Left kidney (tissue), 2 donors: ENCODE data around the gene CSMD2. TPM values are rescaled to one million over a fixed set of nuclear protein-coding genes. Genes with fewer than 3 reads are reported as not detected.

Experiments
- DNase-seq: peaks from one replicate; pipeline ENCODE4 v3.0.0-alpha.2; 2013
- polyA plus RNA-seq: library from polyadenylated mRNA; unstranded; fragments of 120-200 nt; gene quantifications from one replicate; pipeline ENCODE4 v1.2.1, GENCODE V29; 2013; ENCODE audit not compliant: insufficient read length

CSMD2 gene
- polyA plus RNA-seq, 1 donor = 1.2 TPM

DNA sequence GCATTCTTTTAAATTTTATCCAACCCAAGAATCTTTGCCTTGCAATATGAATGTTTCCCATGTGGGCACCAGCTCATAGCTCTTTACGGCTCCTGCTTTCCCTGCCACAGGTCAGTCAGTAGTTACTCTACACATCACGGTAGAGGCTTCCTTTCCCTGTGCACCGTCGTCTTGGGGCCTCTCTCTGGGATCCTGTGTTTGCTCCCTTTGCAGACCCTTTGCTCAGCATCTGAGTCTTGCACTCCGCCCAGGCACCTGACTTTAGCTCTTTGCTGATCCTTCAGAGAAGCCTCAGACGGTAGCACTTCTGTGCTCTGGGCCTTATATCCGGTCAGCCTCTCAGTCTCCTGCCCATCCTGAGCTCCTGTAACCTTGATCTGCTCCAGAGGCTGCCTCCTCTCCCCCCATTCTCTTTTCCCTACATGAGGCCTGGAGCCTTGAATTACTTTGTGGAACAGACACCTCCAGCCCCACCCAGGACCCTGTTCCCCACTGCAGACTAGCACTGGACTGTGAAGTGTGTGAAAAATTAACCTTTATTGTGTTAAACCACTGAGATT lies 484.7 kb downstream of the CSMD2 start:
- DNase-seq = no peak

DNA sequence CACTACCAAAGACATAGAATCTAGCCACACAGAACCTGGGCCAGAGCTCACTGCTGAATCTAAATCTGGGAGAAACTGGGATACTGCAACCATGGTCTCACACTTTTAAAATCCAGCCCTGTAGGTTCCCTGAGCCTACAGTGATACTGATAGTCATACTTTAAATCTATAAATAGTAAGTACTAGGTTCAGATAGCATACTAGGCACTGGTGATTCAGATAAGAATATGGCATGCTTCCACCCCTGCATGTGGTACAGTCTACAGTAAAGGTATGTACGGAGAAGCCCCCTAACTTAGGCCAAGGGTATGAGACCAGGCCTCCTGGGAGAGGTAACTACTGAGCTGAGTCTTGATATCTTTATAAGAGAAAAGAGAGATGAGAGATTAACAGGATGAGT lies 494.5 kb downstream of the CSMD2 start:
- no peak for DNase-seq

DNA sequence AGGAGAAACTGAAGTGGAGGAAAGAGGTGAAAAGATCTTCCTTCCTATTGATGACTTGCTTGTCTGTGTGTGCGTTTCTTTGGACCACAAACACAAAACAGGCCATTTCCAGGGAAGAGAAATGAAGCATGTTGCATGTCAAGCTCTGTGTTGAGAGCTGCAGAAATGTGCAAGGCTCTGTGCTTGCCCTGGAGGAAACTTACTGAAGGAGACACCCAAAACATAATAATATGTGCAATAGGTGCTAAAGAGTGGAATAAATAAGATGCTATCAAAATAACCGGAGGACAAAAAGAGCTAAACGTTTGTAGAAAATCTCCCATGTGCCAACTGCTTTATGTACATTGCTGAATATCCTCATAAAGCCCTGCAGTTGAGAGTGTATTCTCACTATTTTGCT lies 496.3 kb downstream of the CSMD2 start:
- DNase-seq = no peak

DNA sequence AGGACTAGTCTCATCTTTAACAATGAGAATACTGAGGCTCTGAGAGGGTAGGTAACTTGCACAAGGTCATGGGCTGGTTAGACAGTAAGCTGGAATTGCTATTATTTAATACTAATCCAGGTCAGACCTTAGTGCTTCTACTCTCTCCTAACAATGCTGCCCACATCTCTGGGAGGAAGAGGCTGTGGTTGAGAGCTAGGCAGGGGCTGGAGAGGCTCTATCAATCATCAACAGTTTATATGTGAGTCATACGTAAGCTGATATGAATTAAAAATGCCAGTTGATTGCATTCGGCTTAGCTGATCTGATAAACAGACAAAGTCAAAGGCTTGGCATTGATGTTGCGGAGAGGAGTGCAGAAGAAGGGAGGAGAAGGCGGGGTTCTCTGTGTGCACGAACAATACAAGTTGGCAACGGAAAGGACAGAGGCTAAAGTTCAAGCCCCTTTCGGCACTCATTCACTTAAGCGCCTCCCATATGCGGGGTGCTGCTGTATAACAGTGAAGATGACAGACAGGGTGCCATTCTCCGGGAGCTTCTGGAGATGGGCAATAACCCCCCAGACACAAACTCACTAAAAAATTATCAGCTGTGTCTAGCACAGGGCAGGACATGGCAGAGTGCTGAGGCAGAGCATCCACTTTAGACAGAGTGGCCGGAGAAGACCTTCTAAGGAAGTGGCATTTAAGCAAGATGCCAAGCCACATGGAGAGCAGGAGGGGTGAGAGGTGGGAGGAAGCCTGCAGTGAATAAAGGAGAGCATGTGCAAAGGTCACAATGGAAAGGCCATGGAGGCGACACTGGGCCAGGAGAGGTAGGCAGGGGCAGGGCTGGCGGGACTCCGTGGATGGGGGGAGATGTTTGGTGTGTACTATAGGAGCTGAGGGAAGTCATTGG lies 497.4 kb downstream of the CSMD2 start:
- DNase-seq = no peak

DNA sequence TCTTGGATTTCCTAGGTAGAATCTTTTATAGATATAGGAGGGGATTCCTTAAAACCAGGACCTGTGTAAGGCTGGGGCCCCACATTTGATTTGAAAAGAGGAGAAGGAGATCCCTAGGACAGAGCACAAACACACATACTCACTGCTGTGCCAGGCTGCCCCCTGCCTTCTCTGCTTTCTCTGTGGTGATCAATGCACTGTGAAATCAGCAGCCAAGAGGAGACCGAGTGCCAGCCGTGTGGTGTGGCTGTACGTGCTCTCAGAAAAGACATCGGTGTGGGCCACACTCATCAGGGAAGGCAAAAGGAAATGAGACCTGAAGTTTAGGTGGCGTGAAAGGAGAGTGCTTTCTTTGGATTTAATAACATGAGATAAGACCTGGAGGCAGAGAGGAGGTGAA lies 498.4 kb downstream of the CSMD2 start:
- DNase-seq = no peak

DNA sequence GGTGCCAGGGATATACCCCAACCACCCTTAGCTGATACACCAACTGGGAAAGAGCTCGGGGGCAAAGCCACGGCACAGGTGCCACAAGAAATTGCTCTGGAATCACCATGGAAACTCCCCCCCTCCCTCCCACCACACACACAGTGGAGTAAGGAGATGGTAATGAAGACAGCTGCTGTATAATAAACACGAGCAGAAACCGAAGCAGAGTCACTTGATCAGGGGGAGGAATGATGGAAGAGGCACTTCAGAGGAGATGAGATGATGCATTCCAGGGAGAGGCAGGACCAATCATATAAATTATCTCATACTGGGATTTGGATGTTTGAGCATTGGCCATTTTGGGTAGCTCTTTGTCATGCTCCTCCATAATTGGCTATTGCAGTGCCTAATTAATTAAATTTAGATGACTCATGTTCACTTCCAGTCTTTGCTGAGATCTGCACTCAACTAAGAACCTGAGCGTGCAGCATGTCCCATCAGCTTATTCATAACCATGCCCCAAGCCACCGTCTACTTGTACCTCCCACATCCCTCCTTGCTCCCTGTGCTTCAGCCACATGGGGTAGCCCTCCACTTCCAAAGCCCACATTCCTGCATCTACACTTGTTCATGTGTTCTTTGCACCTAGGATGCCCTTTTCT lies 503.1 kb downstream of the CSMD2 start:
- DNase-seq = no peak

DNA sequence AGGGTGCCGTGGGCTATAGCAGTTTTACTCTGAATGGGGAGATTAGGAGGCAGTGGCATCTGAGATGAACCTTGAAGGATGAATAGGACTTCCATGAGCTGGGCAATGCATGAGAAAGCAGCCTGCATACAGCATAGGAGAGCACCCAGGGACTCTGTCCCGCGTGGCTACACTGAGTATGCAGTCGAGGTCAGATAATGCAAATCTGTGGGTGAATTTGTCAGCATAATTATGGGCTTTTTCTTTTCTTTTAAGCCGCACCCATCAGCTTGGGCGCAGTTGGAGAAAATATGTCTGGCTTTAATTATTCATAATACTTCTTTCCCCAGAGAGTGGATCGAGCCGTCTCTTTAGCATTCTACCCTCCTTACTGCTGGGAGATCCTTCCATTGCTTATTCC lies 504.1 kb downstream of the CSMD2 start:
- DNase-seq = no peak

DNA sequence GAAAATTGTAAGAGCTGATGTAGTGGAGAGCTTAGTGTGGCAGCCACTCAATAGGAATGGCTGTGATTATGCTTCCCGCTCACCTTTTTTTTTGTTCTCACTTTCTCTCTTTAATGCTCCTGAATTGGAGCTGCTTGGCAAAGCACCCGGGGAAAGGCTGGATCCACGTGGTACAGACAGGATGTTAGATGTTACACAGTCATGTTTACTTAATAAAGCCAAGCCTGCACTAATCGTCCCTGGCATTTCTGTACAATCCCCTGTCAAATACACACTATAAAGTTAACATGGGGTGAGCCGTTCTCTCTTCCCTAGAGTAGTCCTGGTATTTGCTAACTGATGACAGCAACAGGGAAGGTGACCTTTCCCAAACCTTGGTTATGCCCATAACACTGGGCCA lies 504.8 kb downstream of the CSMD2 start:
- DNase-seq = no peak

DNA sequence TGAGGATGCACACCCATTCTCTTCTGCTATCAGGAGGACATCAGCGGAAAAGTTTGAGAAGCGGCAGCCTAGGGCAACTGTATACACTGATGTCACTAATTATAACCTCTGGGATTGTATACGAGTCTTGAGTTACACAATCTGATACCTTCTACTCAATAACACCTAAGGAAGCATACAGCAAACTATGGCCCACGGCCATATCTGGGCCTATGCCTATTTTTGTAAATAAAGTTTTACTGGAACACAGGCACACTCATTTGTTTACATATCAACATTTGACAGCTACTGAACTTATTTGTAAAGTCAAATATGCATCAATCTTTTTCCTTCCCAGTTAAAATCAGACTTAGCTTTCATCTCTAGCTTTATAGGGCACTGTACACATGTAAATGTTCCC lies 505.4 kb downstream of the CSMD2 start:
- DNase-seq = no peak

DNA sequence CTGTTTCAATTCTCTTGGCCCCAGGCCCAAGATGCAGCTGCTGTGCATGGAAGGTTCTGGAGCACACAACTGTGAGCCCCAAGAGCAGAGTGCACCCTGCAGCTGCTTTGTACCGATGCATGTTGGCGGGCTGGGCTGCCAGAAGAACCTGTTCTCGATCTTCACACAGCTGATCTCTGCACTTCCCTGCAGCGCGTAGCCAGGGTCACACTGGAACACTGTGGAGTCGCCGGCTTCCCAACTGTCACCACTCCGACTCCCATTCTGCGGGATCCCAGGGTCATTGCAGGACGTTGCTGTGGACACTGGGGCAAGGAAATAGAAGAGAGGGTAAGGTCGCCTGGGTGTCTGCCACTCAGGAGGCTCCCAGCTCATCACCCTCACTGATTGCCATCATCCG lies 507.2 kb downstream of the CSMD2 start:
- DNase-seq = no peak

DNA sequence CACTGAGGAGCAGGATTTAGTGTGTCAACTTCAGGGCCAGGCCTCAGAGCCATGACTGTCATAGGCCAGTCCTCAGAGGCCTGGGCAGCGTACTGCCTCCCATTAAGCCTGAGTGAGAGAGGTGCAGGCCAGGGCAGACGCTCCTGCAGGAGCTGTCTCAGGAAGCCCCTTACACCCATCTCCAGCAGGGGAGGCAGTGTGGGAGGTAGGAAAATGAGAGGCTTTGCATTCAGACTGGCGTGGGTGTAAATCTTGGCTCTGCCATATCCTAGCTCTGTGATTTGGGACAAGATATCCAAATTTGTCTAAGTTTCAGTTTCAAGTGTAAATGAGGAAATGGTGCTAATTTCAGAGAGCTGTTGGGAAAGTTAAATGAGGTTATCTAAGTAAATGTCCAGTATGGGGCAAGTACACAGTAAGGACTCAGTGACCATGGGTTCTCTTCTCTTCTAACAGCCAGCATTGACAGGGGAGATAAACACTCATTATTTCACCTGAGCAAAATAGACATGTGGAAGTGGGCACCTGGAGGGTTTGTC lies 508.5 kb downstream of the CSMD2 start:
- no peak for DNase-seq

DNA sequence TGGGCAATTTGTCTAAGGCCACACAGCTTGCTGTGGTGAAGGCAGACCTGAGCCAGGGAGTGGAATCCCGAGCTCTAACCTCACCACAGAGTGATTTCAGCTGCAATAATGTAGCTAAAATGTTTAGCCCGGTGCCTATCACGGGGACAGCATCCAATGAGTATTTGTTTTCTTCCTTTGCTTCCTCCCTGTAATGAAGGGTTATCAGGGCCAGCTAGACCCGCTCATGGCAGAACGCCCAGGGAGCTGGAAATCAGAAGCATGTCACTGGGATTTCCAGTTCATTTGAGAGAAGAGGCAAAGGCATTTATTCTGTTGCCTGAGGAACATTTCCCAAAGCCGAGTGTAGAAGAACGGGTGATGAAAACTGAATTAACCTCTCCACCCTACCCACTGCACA lies 509.5 kb downstream of the CSMD2 start:
- no peak for DNase-seq

DNA sequence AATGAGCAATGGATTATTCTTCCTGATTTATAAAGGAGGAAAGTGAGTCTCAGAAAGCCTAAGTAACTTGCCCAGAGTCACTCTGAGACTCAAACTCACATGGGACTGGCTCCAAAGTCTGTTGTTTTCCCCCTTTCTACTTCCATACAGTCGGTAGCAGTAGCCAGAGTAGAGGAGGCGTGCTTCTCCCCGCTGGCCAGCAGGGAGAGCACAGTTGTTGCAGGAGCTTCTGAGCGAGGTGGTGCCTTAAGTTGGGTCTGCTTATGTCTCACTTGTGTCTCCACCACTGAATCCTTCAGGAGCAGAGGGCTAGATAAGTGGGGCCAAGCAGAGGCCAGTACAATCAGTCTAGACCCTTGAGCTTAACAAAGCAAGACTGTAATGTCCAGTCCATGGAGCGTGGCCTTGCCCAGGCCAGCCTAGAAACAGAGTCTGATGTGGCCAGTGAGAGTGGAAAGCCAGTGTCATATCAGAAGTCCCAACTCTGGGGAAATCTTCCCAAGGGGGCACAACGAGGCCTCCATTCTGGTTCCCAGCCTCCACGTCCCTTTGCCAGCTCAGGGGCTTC lies 510.7 kb downstream of the CSMD2 start:
- no peak for DNase-seq

DNA sequence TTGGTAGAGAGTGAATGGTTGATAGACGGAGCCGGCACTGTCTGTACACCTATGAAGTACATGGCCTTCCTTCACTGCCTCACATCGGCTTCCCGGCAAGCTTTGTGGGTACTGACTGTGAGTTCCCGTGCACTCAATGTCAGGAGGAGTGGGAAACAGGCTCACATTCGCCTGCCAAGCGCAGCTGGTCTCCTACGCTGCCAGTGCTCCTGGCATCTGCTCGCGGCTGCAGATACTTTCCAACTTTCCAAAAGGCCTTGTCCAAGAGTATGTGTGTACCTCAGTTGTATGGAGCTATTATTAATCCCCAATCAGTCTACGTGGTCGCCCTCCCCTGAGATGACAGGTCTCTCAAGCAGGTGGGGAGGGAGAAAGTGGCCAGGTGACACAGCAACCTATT lies 511.8 kb downstream of the CSMD2 start:
- DNase-seq = no peak

DNA sequence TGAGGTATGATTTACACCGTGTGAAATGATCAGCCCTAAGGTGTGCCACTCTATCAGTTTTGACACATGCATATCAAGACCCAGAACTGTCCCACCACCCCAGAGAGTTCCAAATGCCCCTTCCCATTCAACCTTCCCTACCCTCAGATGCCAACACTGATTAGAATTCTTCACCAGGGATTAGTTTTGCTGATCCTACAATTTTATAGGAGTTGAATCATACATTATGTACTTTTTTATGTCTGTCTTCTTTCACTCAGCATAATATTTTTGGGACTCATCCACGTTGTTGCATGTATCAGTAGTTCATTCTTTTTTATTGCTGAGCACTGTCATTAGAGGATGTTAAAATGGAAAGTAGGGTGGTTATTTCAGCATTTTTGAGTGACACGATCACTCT lies 514.3 kb downstream of the CSMD2 start:
- DNase-seq = no peak

DNA sequence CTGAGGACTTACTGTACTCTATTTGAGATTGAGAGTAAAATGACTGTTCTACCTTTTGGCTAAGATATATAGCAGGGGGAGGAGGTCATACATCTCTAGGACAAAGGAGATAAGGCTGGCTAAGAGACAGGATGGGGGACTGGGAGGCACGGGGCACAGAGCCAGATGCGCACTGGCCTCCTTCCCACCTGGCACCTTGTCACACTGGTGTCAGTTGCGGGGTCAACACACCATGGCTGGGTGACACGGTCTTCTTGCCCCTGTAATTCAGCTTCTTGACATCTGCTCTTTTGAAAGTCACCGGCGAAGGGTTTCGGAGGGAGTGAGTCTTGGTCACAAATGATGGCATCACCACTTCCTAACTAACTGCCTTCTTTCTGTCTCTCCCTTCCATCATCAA lies 515.3 kb downstream of the CSMD2 start:
- DNase-seq = no peak

DNA sequence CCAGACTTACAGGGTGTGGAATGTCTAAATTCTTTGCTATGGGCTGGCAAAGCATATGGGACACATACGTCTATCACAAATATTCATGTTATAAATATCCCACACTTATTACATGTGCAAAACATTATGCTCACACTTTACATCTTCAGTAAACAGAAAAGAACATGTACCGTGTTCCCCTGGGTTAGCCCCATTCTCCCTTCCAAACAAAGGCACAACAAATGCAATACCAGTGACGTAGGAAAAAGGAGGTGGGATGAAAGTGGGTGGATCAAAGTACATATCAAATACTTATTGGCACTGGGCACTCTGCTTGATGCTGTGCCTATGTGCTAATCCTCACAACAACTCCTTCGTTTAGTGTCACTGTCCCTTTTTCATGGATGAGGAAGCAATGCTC lies 521.8 kb downstream of the CSMD2 start:
- DNase-seq = no peak

DNA sequence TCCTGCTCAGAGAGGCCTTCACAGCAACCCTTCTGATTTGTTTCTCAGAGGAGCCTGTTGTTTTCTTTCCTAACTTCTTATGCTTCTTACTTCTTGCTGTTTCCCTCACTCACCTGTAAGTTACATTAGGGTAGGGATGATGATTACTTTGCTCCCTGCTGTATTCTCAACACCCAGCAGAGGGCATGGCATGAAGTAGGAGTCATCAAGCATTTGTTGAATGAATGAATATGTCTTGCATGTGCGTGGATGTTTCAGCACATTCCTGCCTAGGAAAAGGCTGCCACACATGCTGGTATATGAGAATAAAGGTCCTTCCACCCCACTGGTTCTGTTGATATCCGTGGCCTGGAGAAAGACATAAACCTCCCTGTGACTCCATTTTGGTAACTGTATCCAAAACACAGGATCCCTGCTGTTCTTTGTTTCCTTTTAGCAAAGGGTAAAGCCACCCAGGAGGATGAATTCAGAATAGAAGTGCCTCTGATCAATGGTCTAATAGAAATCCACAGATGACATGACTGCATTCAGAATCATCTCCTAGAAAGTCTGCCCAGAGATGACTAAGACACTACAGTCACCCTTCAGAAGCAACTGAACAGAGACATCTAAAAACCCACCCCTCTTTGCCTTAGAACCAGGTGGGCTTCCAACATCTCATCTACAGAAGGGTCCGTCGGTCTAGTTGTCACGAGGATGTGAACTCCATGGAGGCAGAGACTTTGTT lies 523.8 kb downstream of the CSMD2 start:
- DNase-seq = no peak

DNA sequence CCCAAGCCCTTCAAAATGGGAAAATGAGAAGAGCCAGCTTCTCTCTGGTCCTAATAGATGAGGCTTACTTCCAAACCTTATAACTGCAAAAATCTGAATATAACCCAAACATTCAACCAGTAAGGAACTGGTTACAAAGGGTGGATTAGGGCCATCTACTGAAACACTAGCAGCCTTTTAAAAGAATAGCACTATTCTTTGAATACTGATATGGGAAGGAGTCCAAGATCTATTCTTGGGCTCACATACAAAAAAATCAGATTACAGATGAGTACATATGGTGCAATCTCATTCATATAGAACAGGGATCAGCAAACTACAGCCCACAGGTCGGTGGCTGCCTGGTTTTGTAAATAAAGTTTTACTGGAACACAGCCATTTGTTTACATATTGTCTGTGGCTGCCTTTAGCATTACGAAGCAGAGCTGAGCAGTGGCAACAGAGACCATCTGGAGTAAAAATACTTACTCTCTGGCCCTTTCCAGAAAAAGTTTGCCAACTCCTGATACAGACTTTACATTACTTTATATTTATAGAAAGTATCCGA lies 524.8 kb downstream of the CSMD2 start:
- DNase-seq = no peak

DNA sequence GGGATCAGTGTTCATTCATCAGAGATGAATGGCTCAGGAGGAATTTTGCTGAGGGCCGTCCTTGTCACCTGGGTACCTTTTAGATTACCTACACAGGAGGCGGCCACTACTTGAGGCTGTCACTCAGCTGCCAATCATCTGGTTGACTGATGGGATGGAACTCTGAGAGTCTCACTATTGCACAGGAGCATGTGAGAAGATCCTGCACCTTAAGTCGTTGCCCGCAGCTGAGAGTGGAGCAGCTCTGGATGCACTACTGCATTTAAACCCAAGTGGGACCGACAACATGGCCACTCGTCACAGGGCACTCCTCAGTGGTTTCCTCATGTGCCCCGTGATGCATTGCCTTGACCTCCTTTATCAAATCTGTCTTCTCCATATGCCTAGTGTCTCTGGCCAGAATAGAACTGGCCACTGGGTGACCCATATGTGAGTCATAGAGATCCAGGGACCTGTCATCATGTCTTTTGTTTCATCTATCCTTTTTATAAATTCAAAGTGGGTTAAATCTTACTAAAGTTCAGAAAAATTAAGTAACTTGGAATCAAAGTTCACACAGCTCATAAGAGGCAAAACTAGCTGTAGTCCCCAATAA lies 527.1 kb downstream of the CSMD2 start:
- no peak for DNase-seq

DNA sequence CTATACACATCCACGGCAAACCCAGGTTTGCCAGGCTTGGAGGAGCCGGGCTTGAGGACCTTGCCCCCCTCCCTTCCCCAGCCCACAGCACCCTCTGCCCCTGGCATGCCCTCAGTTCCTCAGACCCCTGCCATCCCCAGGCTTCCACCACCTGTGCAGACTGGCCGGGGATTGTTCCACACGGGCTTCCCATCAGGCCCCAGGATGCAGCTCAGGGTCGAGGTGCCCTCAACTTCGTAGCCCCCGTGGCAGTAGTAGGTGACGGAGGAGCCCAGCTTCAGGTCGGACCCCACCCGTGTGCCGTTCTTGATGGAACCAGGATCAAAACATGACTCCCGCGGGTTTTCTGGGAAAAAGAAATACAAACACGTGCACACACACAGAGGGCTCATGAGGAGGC lies 528.8 kb downstream of the CSMD2 start:
- no peak for DNase-seq
